HepG2 (cell line): ENCODE results near the gene CAGE1. TPM values are rescaled to one million over a fixed set of nuclear protein-coding genes. Genes with fewer than 3 reads are reported as not detected.
"Not testable (repeated sequence)": the region's sequence is repeated elsewhere in the genome, so short reads cannot be mapped to it uniquely, and the experiment has no call there.

Source experiments
- CREB1 ChIP-seq, 2 experiments: fragments of 450-650 bp in 1 of 2; IDR thresholded peaks; 2 replicates each; pipeline ENCODE4 v1.6.1; 2016 to 2017; ENCODE audit warnings: control low read depth in 1 of 2, mild to moderate bottlenecking in 1 of 2, missing compliant biosample characterization in 1 of 2, missing genetic modification characterization in 1 of 2
- EP300 ChIP-seq, 3 experiments: sonication (generic) in 1 of 3; formaldehyde crosslinking in 1 of 3; IDR thresholded peaks; 2 replicates each; pipeline versions ENCODE4 v1.5.1 to v1.6.1; 2011 to 2020; ENCODE audit warnings: low read depth in 2 of 3, low read length in 2 of 3, borderline replicate concordance in 1 of 3, improper control_type of control experiment in 1 of 3, mild to moderate bottlenecking in 1 of 3, missing genetic modification reagents in 1 of 3, moderate library complexity in 1 of 3
- ETV5 ChIP-seq: IDR thresholded peaks from 2 replicates; pipeline ENCODE4 v1.6.1; 2018; ENCODE audit warnings: missing biosample characterization, missing genetic modification reagents, inconsistent platforms, borderline replicate concordance
- FOSL2 ChIP-seq: sonication (generic); formaldehyde crosslinking; IDR thresholded peaks from 2 replicates; pipeline ENCODE4 v1.4.0; 2020; ENCODE audit warnings: missing genetic modification reagents
- FOXA3 ChIP-seq: IDR thresholded peaks from 2 replicates; pipeline ENCODE4 v1.6.1; 2016; ENCODE audit warnings: missing genetic modification reagents, missing compliant biosample characterization
- KAT8 ChIP-seq: IDR thresholded peaks from 2 replicates; pipeline ENCODE4 v1.6.1; 2016; ENCODE audit warnings: missing genetic modification reagents, missing compliant biosample characterization
- KDM2A ChIP-seq: sonication (generic); formaldehyde crosslinking; IDR thresholded peaks from 2 replicates; pipeline ENCODE4 v1.4.0; 2020; ENCODE audit warnings: low read depth, missing genetic modification reagents, borderline replicate concordance
- MAZ ChIP-seq, 2 experiments: sonication (generic) in 1 of 2; formaldehyde crosslinking in 1 of 2; IDR thresholded peaks; 2 replicates each; pipeline versions ENCODE4 v1.5.0 to v1.6.1; 2012 to 2020; ENCODE audit warnings: low read depth in 2 of 2, mild to moderate bottlenecking in 2 of 2, borderline replicate concordance in 1 of 2, improper control_type of control experiment in 1 of 2, low read length in 1 of 2, missing genetic modification reagents in 1 of 2, moderate library complexity in 1 of 2
- NFE2L1 ChIP-seq: sonication (generic); formaldehyde crosslinking; IDR thresholded peaks from 2 replicates; pipeline ENCODE4 v1.4.0; 2020; ENCODE audit warnings: missing genetic modification reagents, mild to moderate bottlenecking, borderline replicate concordance
- PITX1 ChIP-seq: sonication (generic); formaldehyde crosslinking; IDR thresholded peaks from 2 replicates; pipeline ENCODE4 v1.5.1; 2020; ENCODE audit warnings: mild to moderate bottlenecking, missing genetic modification reagents
- RBM39 ChIP-seq: fragments of 200-400 bp; formaldehyde crosslinking; IDR thresholded peaks from one replicate; pipeline ENCODE4 v1.6.1; 2018; ENCODE audit warnings: antibody characterized with exemption, mild to moderate bottlenecking, low read depth, low read length; ENCODE audit not compliant: poor library complexity, severe bottlenecking
- SOX13 ChIP-seq, 3 experiments: fragments of 450-650 bp in 1 of 3; sonication (generic) in 1 of 3; formaldehyde crosslinking in 1 of 3; IDR thresholded peaks in 2 of 3; conservative IDR thresholded peaks in 1 of 3; 2 replicates each; pipeline versions ENCODE4 v1.5.0 to v1.6.1; 2016 to 2020; ENCODE audit warnings: antibody characterized with exemption in 1 of 3, mild to moderate bottlenecking in 1 of 3, missing compliant biosample characterization in 1 of 3, missing genetic modification reagents in 1 of 3, moderate library complexity in 1 of 3
- ZFY ChIP-seq: sonication (generic); formaldehyde crosslinking; IDR thresholded peaks from 2 replicates; pipeline ENCODE4 v1.4.0; 2020; ENCODE audit warnings: missing genetic modification reagents
- ZNF280D ChIP-seq: sonication (generic); formaldehyde crosslinking; IDR thresholded peaks from 2 replicates; pipeline ENCODE4 v1.5.1; 2020; ENCODE audit warnings: mild to moderate bottlenecking, missing genetic modification reagents
- ZNF281 ChIP-seq: sonication (generic); formaldehyde crosslinking; IDR thresholded peaks from 2 replicates; pipeline ENCODE4 v1.4.0; 2020; ENCODE audit warnings: missing genetic modification reagents, borderline replicate concordance
- ZNF687 ChIP-seq: sonication (generic); formaldehyde crosslinking; IDR thresholded peaks from 2 replicates; pipeline ENCODE4 v1.5.1; 2020; ENCODE audit warnings: mild to moderate bottlenecking, missing genetic modification reagents, moderate library complexity
- polyA plus RNA-seq, 8 experiments: library from polyadenylated mRNA; depleted of rRNA in 3 of 8; stranded (reverse) in 7 of 8; unstranded in 1 of 8; fragments of >200 nt; fragmentation: Illumina TruSeq in 4 of 8; extraction: Trizol in 4 of 8; gene quantifications; 2 replicates each; pipeline versions ENCODE4 v1.2.1 to v1.2.3, GENCODE V29; 2011 to 2016; ENCODE audit warnings: low read depth in 4 of 8, missing spikeins in 1 of 8, mixed read lengths in 1 of 8; ENCODE audit not compliant: insufficient read depth in 1 of 8
- total RNA-seq, 5 experiments: library from RNA; depleted of rRNA; stranded (reverse); fragments of >200 nt; fragmentation: Illumina TruSeq; extraction: Trizol; gene quantifications; 2 replicates each; pipeline ENCODE4 v1.2.3, GENCODE V29; 2016; ENCODE audit warnings: low read depth in 1 of 5

Gene CAGE1
- total and polyA plus RNA-seq, 2 of the 13 experiments (the other 11 are each of a cell fraction or from before 2014, with no cell fraction given), result 0.03 to 0.15 TPM

- peak; percentile 42 for TF ChIP-seq ZNF687 (CRISPR knock-in tag)
- 0 out of 2 replicates have a peak, but pooled peaks have one; percentile 20 for TF ChIP-seq KAT8 (CRISPR knock-in tag)
- TF ChIP-seq MAZ (IDR thresholded peaks at IDR 0.05; ENCODE audit: borderline replicate concordance, low read depth, low read length); CREB1 (IDR thresholded peaks at IDR 0.05); SOX13 (CRISPR knock-in tag; conservative IDR thresholded peaks at IDR 0.05 in 1 of 2, IDR thresholded peaks at IDR 0.05 in 1 of 2): not testable (repeated sequence)
- 0 out of 2 replicates have a peak, but pooled peaks have one; percentile 27 for TF ChIP-seq MAZ (CRISPR knock-in tag; IDR thresholded peaks at IDR 0.05; ENCODE audit: low read depth)
- 0 out of 2 replicates have a peak, but pooled peaks have one; percentile 24 for TF ChIP-seq KDM2A (CRISPR knock-in tag)
- peak; percentile 89; the same call in 1 of the 2 replicates for TF ChIP-seq NFE2L1 (CRISPR knock-in tag)
- 0 out of 2 replicates have a peak, but pooled peaks have one; percentile 14 for TF ChIP-seq CREB1 (CRISPR knock-in tag; IDR thresholded peaks at IDR 0.05)
- peak; percentile 17 for TF ChIP-seq RBM39
- 0 out of 2 replicates have a peak, but pooled peaks have one; percentile 8 for TF ChIP-seq ETV5 (CRISPR knock-in tag)
- peak; percentile 10 to 56; a peak in 1 of 4 replicates for TF ChIP-seq EP300 (IDR thresholded peaks at IDR 0.05; ENCODE audit: low read depth in 2 of 2, low read length in 2 of 2)
- peak; percentile 59; the same call in 1 of the 2 replicates for TF ChIP-seq EP300 (CRISPR knock-in tag; IDR thresholded peaks at IDR 0.05; ENCODE audit: borderline replicate concordance)
- peak; percentile 69; the same call in 1 of the 2 replicates for TF ChIP-seq ZFY (CRISPR knock-in tag)
- peak; percentile 87 for TF ChIP-seq FOSL2 (CRISPR knock-in tag)
- 0 out of 2 replicates have a peak, but pooled peaks have one; percentile 24 for TF ChIP-seq FOXA3 (CRISPR knock-in tag)
- 0 out of 2 replicates have a peak, but pooled peaks have one; percentile 40 for TF ChIP-seq ZNF280D (CRISPR knock-in tag)
- peak; percentile 70 for TF ChIP-seq PITX1 (CRISPR knock-in tag)
- TF ChIP-seq ZNF281 (CRISPR knock-in tag), result peak; percentile 87; the same call in 1 of the 2 replicates
- 0 out of 2 replicates have a peak, but pooled peaks have one; percentile 14 for TF ChIP-seq SOX13 (IDR thresholded peaks at IDR 0.05)
Observed at GRCh38 chr6:7347551-7347997, 42.0 kb downstream of the CAGE1 start (continued).
